Nephron (organoid): Measurements from ENCODE around the gene CAMTA1.

ENCODE experiments used
- H3K27ac Mint-ChIP-seq, 3 experiments: 2 replicates each; pipeline ENCODE4 v1.8.0; 2020; ENCODE audit warnings: mixed read lengths in 3 of 3, mild to moderate bottlenecking in 2 of 3, moderate library complexity in 1 of 3
- H3K27me3 Mint-ChIP-seq: 2 replicates; pipeline ENCODE4 v1.8.0; 2021; ENCODE audit warnings: low read depth, mild to moderate bottlenecking, moderate library complexity, mixed read lengths
- H3K36me3 Mint-ChIP-seq: 2 replicates; pipeline ENCODE4 v1.8.0; 2020; ENCODE audit warnings: low read depth, mixed read lengths
- H3K4me1 Mint-ChIP-seq: 2 replicates; pipeline ENCODE4 v1.8.0; 2020; ENCODE audit warnings: mixed read lengths
- H3K4me3 Mint-ChIP-seq, 3 experiments: 2 replicates each; pipeline ENCODE4 v1.8.0; 2020; ENCODE audit warnings: mild to moderate bottlenecking in 3 of 3, mixed read lengths in 3 of 3, moderate library complexity in 2 of 3
- H3K9me3 Mint-ChIP-seq: 2 replicates; pipeline ENCODE4 v1.8.0; 2020; ENCODE audit warnings: mixed read lengths
- CTCF ChIP-seq, 3 experiments: fragments of 200-600 bp; sonication (generic); IDR thresholded peaks; one replicate each; pipeline ENCODE4 v1.5.0; 2021; ENCODE audit warnings: antibody characterized with exemption in 3 of 3; ENCODE audit not compliant: unreplicated experiment in 3 of 3

Gene CAMTA1

GRCh38 chr1:7471836-7472235 lies 686.6 kb downstream of the CAMTA1 start:
- no peaks in the 10 kb centered on the region for H3K36me3 Mint-ChIP-seq
- H3K9me3 Mint-ChIP-seq, result no peaks in the 10 kb centered on the region
- peak overlapping the region; percentile 7 to 71 (median 65) for H3K27ac Mint-ChIP-seq
- no peak overlapping the region for H3K4me3 Mint-ChIP-seq
- H3K27me3 Mint-ChIP-seq, result peaks cover 9% of the 10 kb centered on the region
- H3K4me1 Mint-ChIP-seq, result peaks cover 47% of the 10 kb centered on the region
- TF ChIP-seq CTCF (IDR thresholded peaks at IDR 0.05; ENCODE audit: unreplicated experiment in 3 of 3), result no peak

- Mint-ChIP-seq H3K9me3 (no peaks in the 10 kb centered on the region), H3K27ac (no peak overlapping the region), H3K4me3 (no peak overlapping the region), H3K36me3 (no peaks in the 10 kb centered on the region), H3K4me1 (peaks cover 55% of the 10 kb centered on the region), H3K27me3 (peaks cover 11% of the 10 kb centered on the region)
- no peak for TF ChIP-seq CTCF (IDR thresholded peaks at IDR 0.05; ENCODE audit: unreplicated experiment in 3 of 3)
Observed at GRCh38 chr1:7473223-7474142, 688.2 kb downstream of the CAMTA1 start.

- TF ChIP-seq CTCF (IDR thresholded peaks at IDR 0.05; ENCODE audit: unreplicated experiment in 3 of 3), result no peak
Observed at GRCh38 chr1:7474143-7474490, 688.9 kb downstream of the CAMTA1 start.

GRCh38 chr1:7474786-7475502 lies 689.7 kb downstream of the CAMTA1 start:
- no peaks in the 10 kb centered on the region for H3K36me3 Mint-ChIP-seq
- no peaks in the 10 kb centered on the region for H3K9me3 Mint-ChIP-seq
- H3K4me1 Mint-ChIP-seq, result peaks cover 46% of the 10 kb centered on the region
- H3K27ac Mint-ChIP-seq, result no peak overlapping the region
- no peak overlapping the region for H3K4me3 Mint-ChIP-seq
- no peak for TF ChIP-seq CTCF (IDR thresholded peaks at IDR 0.05; ENCODE audit: unreplicated experiment in 3 of 3)
- H3K27me3 Mint-ChIP-seq, result peaks cover 13% of the 10 kb centered on the region

More at GRCh38 chr1:7474143-7474490, 688.9 kb downstream of the CAMTA1 start:
- Mint-ChIP-seq H3K4me3 (no peak overlapping the region), H3K27ac (peak overlapping the region in 1 of 3 experiments; percentile 60), H3K4me1 (peaks cover 54% of the 10 kb centered on the region), H3K27me3 (peaks cover 15% of the 10 kb centered on the region), H3K9me3 (no peaks in the 10 kb centered on the region), H3K36me3 (no peaks in the 10 kb centered on the region)

- Mint-ChIP-seq H3K4me3 (no peak overlapping the region), H3K36me3 (no peaks in the 10 kb centered on the region), H3K27me3 (peaks cover 13% of the 10 kb centered on the region), H3K9me3 (no peaks in the 10 kb centered on the region), H3K4me1 (peaks cover 39% of the 10 kb centered on the region), H3K27ac (peak overlapping the region in 2 of 3 experiments; percentile 29 to 82)
- TF ChIP-seq CTCF (IDR thresholded peaks at IDR 0.05; ENCODE audit: unreplicated experiment in 3 of 3), result no peak
Observed at GRCh38 chr1:7475691-7476090, 690.4 kb downstream of the CAMTA1 start.
